Breast epithelium (tissue), 3 donors: ENCODE measurements around the gene NR5A2.

Experiments used
- CTCF ChIP-seq, 3 donors: fragments of 450-650 bp; IDR thresholded peaks; one replicate each; pipeline ENCODE4 v1.5.1; 2016 to 2017; ENCODE audit warnings: antibody characterized with exemption in 3 of 3, mild to moderate bottlenecking in 3 of 3, moderate library complexity in 3 of 3
- POLR2A ChIP-seq: fragments of 450-650 bp; IDR thresholded peaks from one replicate; pipeline ENCODE4 v1.6.1; 2016; ENCODE audit warnings: antibody characterized with exemption, mild to moderate bottlenecking, moderate library complexity

- TF ChIP-seq CTCF (IDR thresholded peaks at IDR 0.05) (no peak), POLR2A (no peak)
These were observed 185.9 kb downstream of the NR5A2 start for GRCh38 chr1:200213392-200213791.
